Prostate gland (tissue), 1 donor: ENCODE data around the gene RGS7.

Experiments used
- POLR2A ChIP-seq: fragments of 450-650 bp; IDR thresholded peaks from one replicate; pipeline ENCODE4 v1.6.1; 2016; ENCODE audit warnings: antibody characterized with exemption, mild to moderate bottlenecking
- POLR2AphosphoS5 ChIP-seq: sonication (generic); formaldehyde crosslinking; IDR thresholded peaks from one replicate; pipeline ENCODE4 v1.6.1; 2017; ENCODE audit warnings: antibody characterized with exemption

- no peak for TF ChIP-seq POLR2A
- no peak for TF ChIP-seq POLR2AphosphoS5
These were observed 512.5 kb downstream of the RGS7 start for GRCh38 chr1:240844486-240844885.
